Panc1 (cell line): ENCODE measurements around the gene NBPF1.

Source experiments
- SIN3A ChIP-seq: IDR thresholded peaks from 2 replicates; pipeline ENCODE4 v1.6.1; 2012; ENCODE audit warnings: low read depth, mild to moderate bottlenecking, low read length, moderate library complexity, borderline replicate concordance; ENCODE audit not compliant: insufficient read depth
- TCF7L2 ChIP-seq: IDR thresholded peaks from 2 replicates; pipeline ENCODE4 v1.6.1; 2011; ENCODE audit warnings: mild to moderate bottlenecking, low read depth, low read length, inconsistent platforms
- TF ChIP-seq, protein P1 (sequence below): fragments of 450-650 bp; IDR thresholded peaks from 2 replicates; pipeline ENCODE4 v1.5.1; 2017; ENCODE audit warnings: mild to moderate bottlenecking
- TF ChIP-seq, protein P2 (sequence below), 2 experiments: IDR thresholded peaks; 2 replicates each; pipeline ENCODE4 v1.6.1; 2011 to 2012; ENCODE audit warnings: low read depth in 2 of 2, control low read depth in 1 of 2, low read length in 1 of 2, mild to moderate bottlenecking in 1 of 2, moderate library complexity in 1 of 2; ENCODE audit not compliant: insufficient read depth in 1 of 2

DNA sequence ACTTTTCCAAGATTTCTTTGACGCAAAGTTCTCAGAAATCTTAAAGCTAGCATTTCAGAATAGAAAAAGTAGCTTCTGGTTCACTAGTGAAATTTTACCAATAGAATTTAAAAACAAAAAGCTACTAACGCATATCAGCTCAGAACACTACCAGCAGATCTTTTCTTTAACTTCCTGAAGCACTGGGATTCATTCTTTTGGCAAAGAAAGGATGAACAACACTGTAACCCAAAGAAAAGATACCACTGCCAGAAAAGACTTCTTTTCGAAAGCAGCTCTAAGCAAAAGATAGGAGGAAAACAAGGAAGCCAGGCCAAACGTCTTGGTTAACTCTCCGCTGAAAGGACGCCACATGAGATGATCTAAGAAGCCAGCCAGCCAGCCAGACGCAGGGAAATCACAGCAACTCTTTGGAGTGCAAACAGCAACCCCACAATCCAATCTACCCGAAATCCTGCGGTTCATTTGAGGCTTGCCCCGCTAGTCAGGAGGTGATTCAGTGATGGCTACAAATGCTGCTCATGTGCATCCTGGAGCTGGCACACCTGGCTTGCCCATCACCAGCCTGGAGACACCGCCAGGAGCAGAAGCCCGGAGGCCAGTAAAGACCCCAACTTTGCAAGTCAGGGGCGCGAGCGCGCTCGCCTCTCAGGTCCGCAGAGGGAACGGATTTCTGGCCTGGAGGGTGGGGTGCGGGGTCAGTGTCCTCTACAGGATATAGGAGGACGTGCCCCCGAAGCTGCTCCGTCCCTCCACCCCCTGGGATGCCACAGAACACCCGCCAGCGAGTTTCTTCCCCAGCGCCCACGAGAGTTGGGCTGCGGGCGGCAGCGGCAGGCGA lies 812 bp downstream of the NBPF1 start:
- TF ChIP-seq, protein P1, sequence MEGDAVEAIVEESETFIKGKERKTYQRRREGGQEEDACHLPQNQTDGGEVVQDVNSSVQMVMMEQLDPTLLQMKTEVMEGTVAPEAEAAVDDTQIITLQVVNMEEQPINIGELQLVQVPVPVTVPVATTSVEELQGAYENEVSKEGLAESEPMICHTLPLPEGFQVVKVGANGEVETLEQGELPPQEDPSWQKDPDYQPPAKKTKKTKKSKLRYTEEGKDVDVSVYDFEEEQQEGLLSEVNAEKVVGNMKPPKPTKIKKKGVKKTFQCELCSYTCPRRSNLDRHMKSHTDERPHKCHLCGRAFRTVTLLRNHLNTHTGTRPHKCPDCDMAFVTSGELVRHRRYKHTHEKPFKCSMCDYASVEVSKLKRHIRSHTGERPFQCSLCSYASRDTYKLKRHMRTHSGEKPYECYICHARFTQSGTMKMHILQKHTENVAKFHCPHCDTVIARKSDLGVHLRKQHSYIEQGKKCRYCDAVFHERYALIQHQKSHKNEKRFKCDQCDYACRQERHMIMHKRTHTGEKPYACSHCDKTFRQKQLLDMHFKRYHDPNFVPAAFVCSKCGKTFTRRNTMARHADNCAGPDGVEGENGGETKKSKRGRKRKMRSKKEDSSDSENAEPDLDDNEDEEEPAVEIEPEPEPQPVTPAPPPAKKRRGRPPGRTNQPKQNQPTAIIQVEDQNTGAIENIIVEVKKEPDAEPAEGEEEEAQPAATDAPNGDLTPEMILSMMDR, result no peak
- TF ChIP-seq TCF7L2 (no peak), SIN3A (peak; percentile 82; the same call in 1 of the 2 replicates)
- TF ChIP-seq, protein P2, sequence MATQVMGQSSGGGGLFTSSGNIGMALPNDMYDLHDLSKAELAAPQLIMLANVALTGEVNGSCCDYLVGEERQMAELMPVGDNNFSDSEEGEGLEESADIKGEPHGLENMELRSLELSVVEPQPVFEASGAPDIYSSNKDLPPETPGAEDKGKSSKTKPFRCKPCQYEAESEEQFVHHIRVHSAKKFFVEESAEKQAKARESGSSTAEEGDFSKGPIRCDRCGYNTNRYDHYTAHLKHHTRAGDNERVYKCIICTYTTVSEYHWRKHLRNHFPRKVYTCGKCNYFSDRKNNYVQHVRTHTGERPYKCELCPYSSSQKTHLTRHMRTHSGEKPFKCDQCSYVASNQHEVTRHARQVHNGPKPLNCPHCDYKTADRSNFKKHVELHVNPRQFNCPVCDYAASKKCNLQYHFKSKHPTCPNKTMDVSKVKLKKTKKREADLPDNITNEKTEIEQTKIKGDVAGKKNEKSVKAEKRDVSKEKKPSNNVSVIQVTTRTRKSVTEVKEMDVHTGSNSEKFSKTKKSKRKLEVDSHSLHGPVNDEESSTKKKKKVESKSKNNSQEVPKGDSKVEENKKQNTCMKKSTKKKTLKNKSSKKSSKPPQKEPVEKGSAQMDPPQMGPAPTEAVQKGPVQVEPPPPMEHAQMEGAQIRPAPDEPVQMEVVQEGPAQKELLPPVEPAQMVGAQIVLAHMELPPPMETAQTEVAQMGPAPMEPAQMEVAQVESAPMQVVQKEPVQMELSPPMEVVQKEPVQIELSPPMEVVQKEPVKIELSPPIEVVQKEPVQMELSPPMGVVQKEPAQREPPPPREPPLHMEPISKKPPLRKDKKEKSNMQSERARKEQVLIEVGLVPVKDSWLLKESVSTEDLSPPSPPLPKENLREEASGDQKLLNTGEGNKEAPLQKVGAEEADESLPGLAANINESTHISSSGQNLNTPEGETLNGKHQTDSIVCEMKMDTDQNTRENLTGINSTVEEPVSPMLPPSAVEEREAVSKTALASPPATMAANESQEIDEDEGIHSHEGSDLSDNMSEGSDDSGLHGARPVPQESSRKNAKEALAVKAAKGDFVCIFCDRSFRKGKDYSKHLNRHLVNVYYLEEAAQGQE (IDR thresholded peaks at IDR 0.05; ENCODE audit: insufficient read depth in 1 of 2, low read depth in 2 of 2, low read length in 1 of 2), result no peak
